WERI-Rb-1 (cell line): Measurements from ENCODE around the gene ANKS4B.

Source experiments
- DNase-seq: peaks from one replicate; pipeline ENCODE4 v3.0.0-alpha.2; 2020
- H3K27ac ChIP-seq: fragments of 250-450 bp; sonication (Bioruptor Pico); 2 replicates; pipeline ENCODE4 v1.5.1; 2020; ENCODE audit warnings: mild to moderate bottlenecking, moderate library complexity
- H3K27me3 ChIP-seq: fragments of 250-450 bp; sonication (Bioruptor Pico); 2 replicates; pipeline ENCODE4 v1.5.1; 2021; ENCODE audit warnings: mild to moderate bottlenecking, low read depth, moderate library complexity; ENCODE audit not compliant: insufficient read depth, severe bottlenecking
- H3K36me3 ChIP-seq: fragments of 250-450 bp; sonication (Bioruptor Pico); 2 replicates; pipeline ENCODE4 v1.5.1; 2020; ENCODE audit warnings: mild to moderate bottlenecking, moderate library complexity
- H3K4me3 ChIP-seq: 2 replicates; pipeline ENCODE4 v1.5.1; 2011; ENCODE audit warnings: low read depth, mild to moderate bottlenecking, control low read depth, low read length
- H3K9me3 ChIP-seq: fragments of 250-450 bp; sonication (Bioruptor Pico); 2 replicates; pipeline ENCODE4 v1.5.1; 2021; ENCODE audit warnings: mild to moderate bottlenecking, moderate library complexity; ENCODE audit not compliant: severe bottlenecking
- CTCF ChIP-seq: IDR thresholded peaks from 2 replicates; pipeline ENCODE4 v1.5.1; 2011; ENCODE audit warnings: low read depth, mild to moderate bottlenecking, control low read depth, inconsistent platforms, low read length

Gene ANKS4B

GRCh38 chr16:21233521-21234150 lies at the start of gene ANKS4B:
Gene ANKS4B, plus strand, starts transcription at chr16:21233699. Its CDS starts 39 bp downstream, at chr16:21233738.
- TF ChIP-seq CTCF = no peak
- no peak within 1 kb of the TSS for H3K4me3 ChIP-seq
- DNase-seq = no peak
- H3K27ac ChIP-seq = no peak within 1 kb of the TSS
- H3K9me3 ChIP-seq = no peaks in the 10 kb centered on the region
- no peaks in the 10 kb centered on the region for H3K27me3 ChIP-seq
- no peaks in the 10 kb centered on the region for H3K36me3 ChIP-seq

- Histone ChIP-seq H3K27me3 (no peaks in the 10 kb centered on the region), H3K4me3 (no peak overlapping the region), H3K36me3 (peaks cover 29% of the 10 kb centered on the region), H3K9me3 (no peaks in the 10 kb centered on the region), H3K27ac (no peak overlapping the region)
- no peak for DNase-seq
- no peak for TF ChIP-seq CTCF
Measured at GRCh38 chr16:21183995-21184394, 49.5 kb upstream of the ANKS4B start.

GRCh38 chr16:21184834-21185233 lies 48.7 kb upstream of the ANKS4B start:
- H3K27ac ChIP-seq = no peak overlapping the region
- peaks cover 25% of the 10 kb centered on the region for H3K36me3 ChIP-seq
- no peaks in the 10 kb centered on the region for H3K27me3 ChIP-seq
- no peak for TF ChIP-seq CTCF
- no peaks in the 10 kb centered on the region for H3K9me3 ChIP-seq
- H3K4me3 ChIP-seq = no peak overlapping the region
- DNase-seq = no peak

GRCh38 chr16:21185659-21186325 lies 47.7 kb upstream of the ANKS4B start:
- Histone ChIP-seq H3K9me3 (no peaks in the 10 kb centered on the region), H3K36me3 (peaks cover 20% of the 10 kb centered on the region), H3K4me3 (no peak overlapping the region), H3K27ac (no peak overlapping the region), H3K27me3 (no peaks in the 10 kb centered on the region)
- TF ChIP-seq CTCF = no peak
- no peak for DNase-seq

DNA sequence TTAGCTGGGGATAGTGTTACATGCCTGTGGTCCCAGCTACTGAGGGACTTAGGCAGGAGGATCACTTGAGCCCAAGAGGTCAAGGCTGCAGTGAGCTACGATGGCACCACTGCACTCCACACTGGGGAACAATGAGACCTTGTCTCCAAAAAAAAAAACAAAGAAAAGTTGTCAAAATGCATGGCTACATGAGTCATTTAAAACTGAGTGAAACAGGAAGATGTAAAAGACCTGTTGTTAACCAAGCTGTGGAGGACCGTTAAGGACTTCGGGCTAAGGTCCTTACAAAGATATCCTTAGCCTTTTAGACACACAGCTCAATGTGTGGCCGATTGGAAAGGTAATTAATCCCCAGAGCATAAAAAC lies 47.2 kb upstream of the ANKS4B start:
- no peak overlapping the region for H3K4me3 ChIP-seq

More for the DNA sequence above, 47.2 kb upstream of the ANKS4B start:
- no peaks in the 10 kb centered on the region for H3K27me3 ChIP-seq
- H3K36me3 ChIP-seq = peaks cover 15% of the 10 kb centered on the region
- H3K27ac ChIP-seq = no peak overlapping the region
- peaks cover under 1% of the 10 kb centered on the region for H3K9me3 ChIP-seq
- no peak for TF ChIP-seq CTCF
- DNase-seq = no peak
